GM18951 (cell line): ENCODE measurements around the gene NPAS3.

ENCODE experiments used
- POLR2A ChIP-seq: IDR thresholded peaks from 4 replicates; pipeline ENCODE4 v1.6.1; 2011; ENCODE audit warnings: mild to moderate bottlenecking; ENCODE audit not compliant: insufficient read length, insufficient read depth; ENCODE audit errors: extremely low read depth
- in situ Hi-C: fragments of 300-500 bp; cut with MboI; formaldehyde crosslinking; loops from one replicate; pipeline ENCODE4 v1.12.0; 2022; ENCODE audit warnings: low sequenced_read_pairs, mixed read lengths, inconsistent platforms; ENCODE audit not compliant: unreplicated experiment

The NPAS3 gene

GRCh38 chr14:33799705-33800570 is 861.3 kb downstream of the NPAS3 start:
- no peak for TF ChIP-seq POLR2A
- in situ Hi-C loops, result loop anchor here (10.0 to 25.0 kb wide), 3 partner anchors 325 to 1213 kb away; no protein-coding TSS in a partner anchor

DNA sequence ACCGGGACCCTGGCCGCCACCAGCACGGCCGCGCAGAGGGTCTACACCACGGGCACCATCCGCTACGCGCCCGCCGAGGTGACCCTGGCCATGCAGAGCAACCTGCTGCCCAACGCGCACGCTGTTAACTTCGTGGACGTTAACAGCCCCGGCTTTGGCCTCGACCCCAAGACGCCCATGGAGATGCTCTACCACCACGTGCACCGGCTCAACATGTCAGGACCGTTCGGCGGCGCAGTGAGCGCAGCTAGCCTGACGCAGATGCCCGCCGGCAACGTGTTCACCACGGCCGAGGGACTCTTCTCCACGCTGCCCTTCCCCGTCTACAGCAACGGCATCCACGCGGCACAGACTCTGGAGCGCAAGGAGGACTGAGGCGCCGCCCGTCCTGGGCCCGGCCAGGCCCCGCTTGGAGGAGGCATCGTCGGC is 862.1 kb downstream of the NPAS3 start:
- in situ Hi-C loops, result no loop called here
- TF ChIP-seq POLR2A, result no peak

GRCh38 chr14:33802737-33803136 is 864.1 kb downstream of the NPAS3 start:
- in situ Hi-C loops, result no loop called here
- no peak for TF ChIP-seq POLR2A

DNA sequence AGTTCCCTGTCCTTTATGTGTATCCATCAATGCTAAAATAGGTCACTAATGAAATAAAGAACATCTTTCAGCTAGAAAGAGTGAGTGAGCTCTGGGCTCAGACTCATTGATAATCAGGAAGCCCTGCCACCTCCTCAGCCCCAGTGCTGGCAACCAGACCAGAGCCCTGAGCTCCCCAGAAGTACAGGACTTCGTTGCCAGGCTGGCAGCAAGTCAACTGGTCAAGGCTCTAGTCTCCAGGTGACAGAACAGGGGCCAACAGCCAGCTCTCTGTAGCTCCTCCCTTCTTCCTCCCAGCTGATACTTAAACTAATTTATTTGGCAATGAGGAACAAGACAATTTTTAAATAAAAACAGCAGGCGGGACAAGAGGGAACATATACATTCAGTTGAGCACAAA is 866.9 kb downstream of the NPAS3 start:
- no peak for TF ChIP-seq POLR2A
- in situ Hi-C loops, result no loop called here

- in situ Hi-C loops, result no loop called here
- no peak for TF ChIP-seq POLR2A
These were observed 868.2 kb downstream of the NPAS3 start for GRCh38 chr14:33806905-33807304.

GRCh38 chr14:33808187-33808586 is 869.5 kb downstream of the NPAS3 start:
- TF ChIP-seq POLR2A, result no peak

GRCh38 chr14:33809396-33809981 is 870.8 kb downstream of the NPAS3 start:
- in situ Hi-C loops, result no loop called here
- TF ChIP-seq POLR2A, result no peak

More at GRCh38 chr14:33808187-33808586, 869.5 kb downstream of the NPAS3 start:
- in situ Hi-C loops, result no loop called here

- no peak for TF ChIP-seq POLR2A
- in situ Hi-C loops, result no loop called here
These were observed 871.6 kb downstream of the NPAS3 start for GRCh38 chr14:33810308-33810707.

GRCh38 chr14:33811721-33812120 is 873.0 kb downstream of the NPAS3 start:
- in situ Hi-C loops, result no loop called here
- TF ChIP-seq POLR2A, result no peak

- in situ Hi-C loops, result no loop called here
- TF ChIP-seq POLR2A, result no peak
These were observed 873.5 kb downstream of the NPAS3 start for GRCh38 chr14:33812181-33812580.

DNA sequence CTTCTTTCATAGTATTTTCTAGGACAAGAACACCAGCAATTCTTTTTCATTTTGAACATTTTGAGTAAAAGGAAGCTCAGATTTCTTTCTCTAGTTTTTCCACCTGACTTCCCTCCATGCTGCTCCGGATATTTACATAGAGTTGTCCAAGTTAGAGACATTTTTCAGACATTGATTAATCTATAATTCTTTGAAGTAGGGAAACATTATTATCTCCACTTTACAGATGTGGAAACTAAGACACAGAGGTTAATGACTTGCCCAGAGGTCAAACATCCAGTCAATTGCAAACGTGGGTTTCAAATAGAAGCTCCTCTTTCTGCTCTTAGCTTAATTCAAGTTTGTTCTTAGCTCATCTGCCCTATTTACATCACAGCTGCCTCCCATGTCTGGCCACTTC is 873.9 kb downstream of the NPAS3 start:
- no peak for TF ChIP-seq POLR2A
- in situ Hi-C loops, result no loop called here

GRCh38 chr14:33814010-33814409 is 875.3 kb downstream of the NPAS3 start:
- no peak for TF ChIP-seq POLR2A
- in situ Hi-C loops, result no loop called here

GRCh38 chr14:33833706-33834465 is 895.2 kb downstream of the NPAS3 start:
- no peak for TF ChIP-seq POLR2A
- in situ Hi-C loops, result no loop called here

GRCh38 chr14:33834466-33835260 is 896.0 kb downstream of the NPAS3 start:
- TF ChIP-seq POLR2A, result no peak
- in situ Hi-C loops, result loop anchor here (5.0 kb wide), 1 partner anchor 263 kb away; no protein-coding TSS in a partner anchor
